GM23248 (cell line): ENCODE results near the gene LEAP2. TPM values are rescaled to one million over a fixed set of nuclear protein-coding genes. Genes with fewer than 3 reads are reported as not detected.

ENCODE experiments used
- DNase-seq: peaks from one replicate; pipeline ENCODE4 v3.0.0-alpha.2; 2015
- H2AFZ ChIP-seq: fragments of 200-600 bp; sonication (generic); 2 replicates; pipeline ENCODE4 v1.6.1; 2016; ENCODE audit warnings: antibody characterized with exemption
- H3F3A ChIP-seq: fragments of 200-600 bp; sonication (generic); 2 replicates; pipeline ENCODE4 v1.6.1; 2016; ENCODE audit warnings: mild to moderate bottlenecking, antibody characterized with exemption, mixed run types; ENCODE audit not compliant: insufficient read depth
- H3K27ac ChIP-seq: fragments of 200-600 bp; sonication (generic); 2 replicates; pipeline ENCODE4 v1.5.1; 2016; ENCODE audit warnings: mild to moderate bottlenecking
- H3K27me3 ChIP-seq: fragments of 200-600 bp; sonication (generic); replicated peaks from 2 replicates; pipeline ENCODE4 v1.6.1; 2016; ENCODE audit warnings: mild to moderate bottlenecking; ENCODE audit not compliant: insufficient read depth
- H3K36me3 ChIP-seq: fragments of 200-600 bp; sonication (generic); 2 replicates; pipeline ENCODE4 v1.6.1; 2016; ENCODE audit warnings: low read depth, mild to moderate bottlenecking
- H3K4me1 ChIP-seq: fragments of 200-600 bp; sonication (generic); 2 replicates; pipeline ENCODE4 v1.6.1; 2016; ENCODE audit warnings: mild to moderate bottlenecking; ENCODE audit not compliant: insufficient read depth
- H3K4me2 ChIP-seq: fragments of 200-600 bp; sonication (generic); one replicate; pipeline ENCODE4 v1.6.1; 2016; ENCODE audit warnings: mild to moderate bottlenecking; ENCODE audit not compliant: unreplicated experiment
- H3K4me3 ChIP-seq: fragments of 200-600 bp; sonication (generic); 2 replicates; pipeline ENCODE4 v1.5.1; 2016; ENCODE audit warnings: mild to moderate bottlenecking
- H3K79me2 ChIP-seq: fragments of 200-600 bp; sonication (generic); 2 replicates; pipeline ENCODE4 v1.6.1; 2016; ENCODE audit warnings: mild to moderate bottlenecking; ENCODE audit not compliant: insufficient read depth
- H3K9ac ChIP-seq: fragments of 200-600 bp; sonication (generic); 2 replicates; pipeline ENCODE4 v1.6.1; 2016; ENCODE audit warnings: mild to moderate bottlenecking
- H3K9me2 ChIP-seq: fragments of 200-600 bp; sonication (generic); 2 replicates; pipeline ENCODE4 v1.6.1; 2016; ENCODE audit warnings: mixed run types, mild to moderate bottlenecking, moderate library complexity; ENCODE audit not compliant: insufficient read depth
- H3K9me3 ChIP-seq: fragments of 200-600 bp; sonication (generic); one replicate; pipeline ENCODE4 v1.6.1; 2017; ENCODE audit warnings: low read depth
- H4K20me1 ChIP-seq: fragments of 200-600 bp; sonication (generic); 2 replicates; pipeline ENCODE4 v1.6.0; 2016; ENCODE audit not compliant: insufficient read depth
- EZH2 ChIP-seq: fragments of 200-600 bp; sonication (generic); IDR thresholded peaks from 2 replicates; pipeline ENCODE4 v1.6.1; 2018; ENCODE audit warnings: antibody characterized with exemption, mild to moderate bottlenecking; ENCODE audit not compliant: insufficient read depth, poor library complexity, severe bottlenecking
- EZH2phosphoT487 ChIP-seq: fragments of 200-600 bp; sonication (generic); IDR thresholded peaks from 2 replicates; pipeline ENCODE4 v1.6.1; 2018; ENCODE audit warnings: antibody characterized with exemption, moderate library complexity, mild to moderate bottlenecking, low read depth; ENCODE audit not compliant: insufficient read depth
- WGBS, 2 experiments: methylation state at CpG; one replicate each; pipeline ENCODE4 v1.1.6; 2015 to 2017; ENCODE audit warnings: low lambda C conversion rate in 2 of 2, low coverage in 1 of 2; ENCODE audit errors: missing lambda C conversion rate in 2 of 2; 5-methylcytosine and 5-hydroxymethylcytosine counted together
- in situ Hi-C: fragments of 300-500 bp; cut with MboI; formaldehyde crosslinking; loops from 2 replicates; pipeline ENCODE4 v1.15.0; 2020
- polyA plus RNA-seq: library from polyadenylated mRNA; unstranded; fragments of >200 nt; fragmentation: Nextera tagmentation; extraction: Ambion mirVana; gene quantifications from 2 replicates; pipeline ENCODE4 v1.2.1, GENCODE V29; 2016
- total RNA-seq: library from RNA; depleted of rRNA; stranded (reverse); fragments of >200 nt; shearing (Covaris generic); gene quantifications from 2 replicates; pipeline ENCODE4 v1.2.3, GENCODE V29; 2014; rRNA removed

The LEAP2 gene
- total RNA-seq: 0.13 TPM in 1 of 2 replicates, not detected in the other
- polyA plus RNA-seq: 0.33 and 0.67 TPM in 2 replicates

GRCh38 chr5:132873119-132873929 is at the start of gene LEAP2:
LEAP2 (plus strand) TSS chr5:132873668; CDS start chr5:132873695, 27 bp downstream.
- peak; percentile 20 for DNase-seq
- Histone ChIP-seq H3K27me3 (no peaks in the 10 kb centered on the region), H2AFZ (no peak within 1 kb of the TSS), H3K79me2 (peaks cover 34% of the 10 kb centered on the region), H3K9me3 (no peaks in the 10 kb centered on the region), H3K4me1 (peaks cover 18% of the 10 kb centered on the region), H3K27ac (peak within 1 kb of the TSS; percentile 25; the same call in 1 of the 2 replicates), H3K9me2 (no peaks in the 10 kb centered on the region), H3K9ac (no peak within 1 kb of the TSS), H4K20me1 (no peaks in the 10 kb centered on the region), H3F3A (peaks cover 76% of the 10 kb centered on the region), H3K36me3 (peaks cover 23% of the 10 kb centered on the region), H3K4me2 (no peak within 1 kb of the TSS), H3K4me3 (no peak within 1 kb of the TSS)
- TF ChIP-seq EZH2phosphoT487 (no peak), EZH2 (no peak)
- 65 to 68% methylated on average over 6 of the region's 6 CpGs for WGBS, 2 experiments
- in situ Hi-C loops: no loop called here

DNA sequence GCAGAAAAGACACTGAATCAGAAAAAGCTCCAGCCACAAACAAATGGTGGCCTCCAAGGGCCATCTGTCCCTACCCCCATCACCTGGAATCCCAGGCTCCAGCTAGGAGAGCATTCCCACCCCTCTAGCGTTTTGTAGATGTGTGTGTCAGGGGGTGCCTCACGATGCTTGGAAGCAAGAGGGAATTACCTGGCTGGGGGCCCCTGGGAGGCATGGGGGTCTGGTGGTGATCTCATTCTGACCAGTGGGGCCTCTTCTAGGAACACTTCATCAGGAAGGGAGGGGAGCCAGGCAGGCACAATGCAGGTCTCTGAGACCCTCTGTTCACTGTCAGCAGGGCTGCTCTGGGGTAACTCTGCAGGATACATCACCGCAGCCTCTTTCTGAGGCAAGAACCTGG is 49.0 kb upstream of the LEAP2 start:
- Histone ChIP-seq H3K9me2 (no peaks in the 10 kb centered on the region), H3K4me2 (no peak overlapping the region), H3K4me3 (no peak overlapping the region), H3K27me3 (no peaks in the 10 kb centered on the region), H3K4me1 (peaks cover 1% of the 10 kb centered on the region; the same call in 1 of the 2 replicates), H4K20me1 (no peaks in the 10 kb centered on the region), H3K9ac (no peak overlapping the region), H2AFZ (no peak overlapping the region), H3K27ac (no peak overlapping the region), H3K9me3 (no peaks in the 10 kb centered on the region), H3F3A (peaks cover 11% of the 10 kb centered on the region), H3K36me3 (no peaks in the 10 kb centered on the region), H3K79me2 (peaks cover 8% of the 10 kb centered on the region; the same call in 1 of the 2 replicates)
- TF ChIP-seq EZH2phosphoT487 (no peak), EZH2 (no peak)
- in situ Hi-C loops: loop anchor here (25.0 kb wide), 1 partner anchor 437 kb away; no protein-coding TSS in a partner anchor
- 97 to 98% methylated on average over 3 of the region's 3 CpGs for WGBS, 2 experiments
- DNase-seq: no peak

DNA sequence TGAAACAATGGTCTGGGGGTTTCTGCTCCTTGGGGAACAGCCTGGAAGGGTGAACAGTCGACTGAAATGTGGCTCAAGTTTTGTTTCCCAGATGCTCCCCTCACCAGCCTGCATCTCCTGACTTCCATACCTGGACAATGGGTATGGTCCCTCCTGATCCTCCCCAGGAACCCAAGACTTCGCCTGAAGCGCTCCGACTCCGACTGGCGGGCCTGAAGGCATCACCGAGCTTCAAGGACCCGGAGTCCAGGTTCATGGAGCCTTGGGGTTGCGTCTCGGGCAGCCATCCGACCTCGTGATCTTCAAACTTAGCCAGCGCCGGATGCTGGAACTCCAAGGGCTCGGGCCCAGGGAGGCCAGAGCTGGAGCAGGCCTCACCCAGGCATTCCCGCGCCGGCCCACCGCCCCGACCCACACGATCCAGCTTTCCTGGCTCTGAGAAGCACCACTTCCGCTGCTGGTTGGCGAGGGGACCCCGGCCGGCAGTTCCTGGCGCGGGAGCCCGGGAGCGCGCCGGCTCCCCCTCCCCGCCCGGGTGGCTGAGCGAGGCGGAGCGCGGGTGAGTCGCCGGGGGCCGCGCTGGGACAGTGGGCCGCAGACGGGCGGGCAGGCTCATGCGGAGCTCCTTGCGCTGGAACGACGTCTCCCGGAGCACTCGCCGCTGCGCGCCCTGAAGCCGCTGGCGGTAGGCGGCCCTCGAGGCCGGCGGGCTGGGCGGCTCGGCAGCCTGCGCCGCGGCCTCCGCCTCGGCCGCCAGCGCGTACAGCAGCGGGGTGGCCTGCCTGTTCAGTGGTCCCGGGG is 48.2 kb upstream of the LEAP2 start:
- Histone ChIP-seq H3K4me2 (no peak overlapping the region), H3K27me3 (no peaks in the 10 kb centered on the region), H4K20me1 (no peaks in the 10 kb centered on the region), H3K9me3 (no peaks in the 10 kb centered on the region), H3K4me3 (no peak overlapping the region), H3F3A (peaks cover 11% of the 10 kb centered on the region), H3K36me3 (no peaks in the 10 kb centered on the region), H3K27ac (no peak overlapping the region), H2AFZ (no peak overlapping the region), H3K9ac (no peak overlapping the region), H3K79me2 (peaks cover 11% of the 10 kb centered on the region; the same call in 1 of the 2 replicates), H3K9me2 (no peaks in the 10 kb centered on the region), H3K4me1 (peaks cover 4% of the 10 kb centered on the region; the same call in 1 of the 2 replicates)
- TF ChIP-seq EZH2 (no peak), EZH2phosphoT487 (no peak)
- 88 to 95% methylated on average over 36 to 71 of the region's 71 CpGs for WGBS, 2 experiments
- no peak for DNase-seq
- in situ Hi-C loops: no loop called here

GRCh38 chr5:132825834-132826391 is 47.6 kb upstream of the LEAP2 start:
- Histone ChIP-seq H4K20me1 (no peaks in the 10 kb centered on the region), H3K27me3 (no peaks in the 10 kb centered on the region), H2AFZ (no peak overlapping the region), H3K4me3 (no peak overlapping the region), H3K9me2 (no peaks in the 10 kb centered on the region), H3F3A (peaks cover 10% of the 10 kb centered on the region), H3K4me1 (peaks cover 4% of the 10 kb centered on the region; the same call in 1 of the 2 replicates), H3K9ac (no peak overlapping the region), H3K27ac (no peak overlapping the region), H3K36me3 (no peaks in the 10 kb centered on the region), H3K79me2 (peaks cover 11% of the 10 kb centered on the region; the same call in 1 of the 2 replicates), H3K9me3 (no peaks in the 10 kb centered on the region), H3K4me2 (no peak overlapping the region)
- DNase-seq: no peak
- TF ChIP-seq EZH2phosphoT487 (no peak), EZH2 (no peak)
- WGBS, 2 experiments: 81 to 92% methylated on average over 37 to 43 of the region's 43 CpGs
- in situ Hi-C loops: no loop called here
